SHP77 (cell line): ENCODE measurements around the gene GALNT10.

ENCODE experiments used
- DNase-seq, 2 experiments: peaks; one replicate each; lab custom pipeline; 2025; lab: John Stamatoyannopoulos, UW

The GALNT10 gene

GRCh38 chr5:154179846-154180710 is 10.5 kb upstream of the GALNT10 start:
- DNase-seq = peak; percentile 42 to 66

GRCh38 chr5:154181161-154181560 is 9.4 kb upstream of the GALNT10 start:
- DNase-seq = no peak

GRCh38 chr5:154189256-154189818 is 1.2 kb upstream of the GALNT10 start:
- DNase-seq = peak in 1 of 2 experiments; percentile 26

DNA sequence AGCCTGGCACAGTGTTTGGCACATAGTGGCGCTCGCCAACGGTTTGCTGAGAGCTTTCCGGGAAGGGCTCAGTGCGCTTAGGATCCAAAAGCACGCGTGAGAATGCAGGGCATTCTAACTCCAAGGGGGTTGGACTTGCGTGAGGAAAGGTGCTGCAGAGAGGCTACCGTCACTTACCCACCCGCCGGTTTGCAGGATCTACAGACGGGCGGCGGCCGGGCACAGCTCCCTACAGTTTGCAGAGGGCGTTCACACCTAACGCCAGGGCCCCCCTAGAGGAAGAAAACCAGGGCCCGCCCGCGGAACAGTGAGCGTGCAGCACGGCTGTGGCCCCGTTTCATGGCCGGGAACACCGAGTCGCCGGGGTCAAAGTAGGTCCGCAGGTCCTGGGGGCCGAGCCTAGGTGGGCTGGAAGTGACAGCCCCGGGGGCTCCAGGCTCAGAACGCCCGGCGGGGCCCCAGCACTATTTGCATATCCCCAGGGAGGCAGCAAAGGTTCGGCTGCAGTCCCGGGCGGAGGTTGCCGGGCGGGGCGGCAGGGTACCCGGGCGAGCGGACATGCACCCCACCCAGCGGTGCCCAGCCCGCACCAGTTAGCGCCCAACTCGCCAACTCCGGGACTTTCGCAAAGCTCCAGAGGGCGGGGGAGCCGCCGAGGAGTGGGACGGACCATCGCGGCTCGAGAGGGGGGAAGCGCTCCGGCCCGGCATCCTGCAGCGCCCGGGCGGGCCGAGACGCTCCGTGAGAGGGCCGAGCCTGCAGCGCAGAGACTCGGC is 526 bp upstream of the GALNT10 start:
- peak; percentile 47 to 57 for DNase-seq

GRCh38 chr5:154191467-154192261 is 1.1 kb downstream of the GALNT10 start:
- DNase-seq = no peak

DNA sequence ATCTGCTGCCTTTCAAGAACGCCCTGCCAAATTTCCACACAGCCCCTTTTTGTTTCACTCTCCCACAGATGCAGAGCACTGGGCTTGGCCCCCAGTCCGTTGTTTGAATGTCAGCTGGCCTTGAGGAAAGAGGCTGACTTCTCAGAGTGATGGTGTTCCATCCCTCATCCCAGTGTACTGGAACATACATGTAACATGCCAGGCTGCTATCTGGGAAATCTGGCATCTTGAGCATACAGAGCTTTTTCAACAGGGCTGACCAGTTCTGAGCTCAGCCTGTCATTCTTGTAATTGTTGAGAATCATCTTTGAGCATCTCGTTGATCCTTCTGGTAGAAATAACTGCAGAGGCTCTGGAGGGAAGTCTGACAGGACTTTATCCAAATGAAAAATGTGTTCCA is 2.8 kb downstream of the GALNT10 start:
- DNase-seq = no peak

- no peak for DNase-seq
These were observed 3.2 kb downstream of the GALNT10 start for GRCh38 chr5:154193701-154194121.

- DNase-seq = no peak
These were observed 4.1 kb downstream of the GALNT10 start for GRCh38 chr5:154194345-154195329.

DNA sequence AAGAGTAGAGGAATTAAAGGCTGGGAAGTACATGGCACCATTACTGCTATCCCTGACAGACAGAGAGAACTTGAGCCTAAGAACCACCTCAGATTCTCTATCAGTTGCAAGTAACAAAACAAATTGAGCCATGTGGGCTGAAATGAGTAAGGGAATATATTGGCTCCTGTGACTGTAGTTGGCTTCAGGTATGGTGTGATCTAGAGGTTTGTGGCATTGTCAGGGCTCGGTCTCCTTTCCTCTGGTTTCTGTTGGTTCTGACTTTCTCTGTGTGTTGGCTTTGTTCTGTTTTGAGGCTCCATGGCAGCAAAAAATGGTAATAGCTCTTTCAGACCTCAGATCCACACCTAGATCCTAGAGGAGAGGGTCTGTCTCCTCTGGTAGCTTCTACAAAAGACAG is 5.7 kb downstream of the GALNT10 start:
- DNase-seq = no peak

- DNase-seq = no peak
These were observed 6.6 kb downstream of the GALNT10 start for GRCh38 chr5:154196955-154197652.

DNA sequence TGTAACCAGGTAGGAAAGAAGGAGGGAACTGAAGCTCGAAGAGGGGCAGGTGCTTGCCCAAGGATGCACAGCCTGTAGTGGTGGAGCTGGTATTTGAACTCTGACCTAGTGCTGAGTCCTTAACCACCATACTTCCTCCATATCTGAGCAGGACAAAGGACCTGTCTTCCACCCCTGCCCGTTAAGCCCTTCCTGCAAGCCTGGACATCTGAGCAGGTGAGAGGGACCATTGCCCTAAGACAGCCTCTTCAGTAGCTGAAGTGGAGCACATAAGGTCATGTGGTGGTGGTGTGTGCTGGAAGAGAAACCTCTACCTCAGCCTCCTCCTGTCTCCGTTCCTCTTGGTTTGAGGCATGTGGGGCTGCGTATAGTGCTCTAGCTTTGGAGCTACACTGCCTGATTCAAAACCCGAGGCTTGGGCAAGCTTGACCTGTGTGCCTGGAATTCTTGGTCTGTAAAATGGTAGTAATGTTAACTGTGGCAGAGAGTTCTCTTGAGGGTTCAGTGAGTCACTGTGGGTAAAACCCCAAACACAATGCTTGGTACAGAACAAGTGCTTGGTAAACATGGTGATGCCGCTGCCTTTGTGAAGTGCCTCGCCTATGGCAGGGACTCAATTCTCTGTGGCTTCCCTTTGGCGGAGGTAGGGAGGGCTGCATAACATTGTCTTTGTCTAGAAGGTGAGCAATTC is 7.4 kb downstream of the GALNT10 start:
- DNase-seq = peak; percentile 37 to 40

DNA sequence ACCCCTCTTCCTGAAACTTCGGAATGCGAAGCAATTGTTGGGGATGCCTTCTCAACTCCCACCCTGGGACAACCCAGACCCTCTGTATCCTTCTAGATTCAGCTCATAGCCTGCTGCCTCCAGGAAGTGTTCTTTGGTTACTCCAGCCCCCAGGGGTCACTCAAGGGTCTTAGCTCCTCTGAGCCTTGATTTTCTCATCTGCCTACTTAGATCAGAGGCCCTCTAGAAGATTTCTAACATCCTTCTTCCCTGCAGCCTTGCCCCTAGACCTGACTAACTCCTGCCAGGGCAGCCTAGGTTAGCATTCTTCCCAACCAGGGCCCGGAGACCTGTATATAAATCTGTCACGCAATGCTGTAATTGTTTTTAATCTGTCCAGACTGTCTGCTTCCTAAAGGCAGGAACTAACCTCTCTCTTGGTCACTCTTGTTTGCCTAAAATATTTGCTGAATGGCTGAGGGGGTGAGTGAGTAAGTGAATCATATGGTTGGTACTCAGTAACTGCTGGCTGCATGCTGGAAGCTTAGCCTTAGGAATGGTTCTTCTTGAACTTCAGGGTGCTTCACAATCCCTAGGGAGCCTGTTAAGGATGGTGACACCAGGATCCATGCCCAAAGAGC is 8.2 kb downstream of the GALNT10 start:
- DNase-seq = no peak

GRCh38 chr5:154199263-154199662 is 8.7 kb downstream of the GALNT10 start:
- DNase-seq = no peak

DNA sequence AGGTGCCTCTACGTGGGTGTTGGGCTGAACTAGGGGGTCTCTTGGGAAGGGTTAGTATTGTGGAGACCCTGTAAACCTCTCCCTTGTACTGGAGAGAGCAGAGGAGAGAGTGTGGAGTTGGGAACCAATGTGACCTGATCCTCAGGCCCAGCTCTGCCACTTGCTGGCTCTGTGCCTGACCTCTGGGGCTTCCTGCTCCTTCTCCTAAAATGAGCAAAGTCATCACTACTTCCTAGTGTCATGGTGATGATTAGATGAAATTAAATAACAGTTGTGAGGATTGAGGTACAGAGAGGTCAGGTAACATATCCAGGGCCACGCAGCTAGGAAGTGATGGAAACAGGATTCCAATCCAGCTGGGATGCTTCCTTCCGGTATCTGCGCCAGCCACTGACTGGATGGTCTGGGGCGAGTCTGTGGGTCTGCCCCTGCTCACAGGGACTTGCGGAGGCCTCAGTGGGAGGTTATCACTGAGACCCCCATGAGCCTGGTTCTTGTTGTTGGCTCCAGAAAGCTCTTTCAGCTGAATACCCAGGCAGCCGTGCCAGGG is 9.2 kb downstream of the GALNT10 start:
- no peak for DNase-seq

DNA sequence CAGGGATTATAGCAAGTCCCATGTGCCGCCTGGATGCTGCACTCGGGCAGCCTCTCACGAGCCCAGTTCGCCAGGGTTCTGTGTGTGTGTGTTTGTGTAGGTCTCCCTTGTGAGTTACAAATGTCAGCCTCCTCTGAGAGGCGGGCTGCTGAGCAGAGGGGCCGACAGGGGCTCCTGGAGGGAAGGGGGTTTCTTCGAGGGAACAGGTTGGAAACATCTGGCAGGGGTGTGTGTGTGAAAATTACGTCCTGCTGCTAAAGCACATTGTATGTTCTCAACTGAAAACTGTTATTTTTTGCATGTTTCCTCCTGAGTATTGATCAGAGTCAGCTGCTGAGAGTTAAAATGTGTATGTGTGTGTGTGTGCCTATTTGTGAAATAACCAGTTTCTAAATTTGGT is 9.7 kb downstream of the GALNT10 start:
- DNase-seq = no peak

DNA sequence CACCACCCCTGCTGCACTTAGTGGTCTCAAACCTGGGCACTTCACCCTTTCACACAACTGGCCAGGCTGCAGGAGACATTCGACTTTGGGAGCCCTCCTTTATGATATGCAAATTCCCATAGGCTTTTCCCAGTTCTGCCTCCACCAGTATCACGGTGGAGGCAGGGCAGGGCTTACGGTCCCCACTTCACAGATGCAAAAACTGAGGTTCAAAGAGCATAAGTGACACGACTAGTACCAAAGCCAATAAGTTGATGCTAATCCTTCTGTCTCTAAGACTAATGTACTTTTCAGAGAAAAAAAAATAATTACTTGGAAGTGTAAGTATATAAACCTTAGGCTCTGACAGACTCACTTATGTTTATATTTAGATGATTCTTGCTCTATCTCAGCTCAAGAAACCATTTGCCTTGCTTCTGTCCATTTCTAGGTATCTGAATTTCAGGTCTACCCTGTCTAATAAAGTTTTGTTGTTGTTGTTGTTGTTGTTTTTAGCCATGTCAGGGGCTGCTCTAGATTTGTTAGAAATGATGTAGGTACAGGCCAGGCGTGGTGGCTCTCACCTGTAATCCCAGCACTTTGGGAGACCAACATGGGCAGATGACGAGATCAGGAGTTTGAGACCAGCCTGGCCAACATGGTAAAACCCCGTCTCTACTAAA is 10.7 kb downstream of the GALNT10 start:
- no peak for DNase-seq

GRCh38 chr5:154202379-154203260 is 12.1 kb downstream of the GALNT10 start:
- DNase-seq = no peak
